ENCODE data around the gene PPFIBP1. TPM values are rescaled to one million over a fixed set of nuclear protein-coding genes. Genes with fewer than 3 reads are reported as not detected.

PPFIBP1 gene
- total and polyA plus RNA-seq, 2 of the 4 experiments (the other 2 are of a cell fraction) = 30.4 to 72.2 TPM

DNA sequence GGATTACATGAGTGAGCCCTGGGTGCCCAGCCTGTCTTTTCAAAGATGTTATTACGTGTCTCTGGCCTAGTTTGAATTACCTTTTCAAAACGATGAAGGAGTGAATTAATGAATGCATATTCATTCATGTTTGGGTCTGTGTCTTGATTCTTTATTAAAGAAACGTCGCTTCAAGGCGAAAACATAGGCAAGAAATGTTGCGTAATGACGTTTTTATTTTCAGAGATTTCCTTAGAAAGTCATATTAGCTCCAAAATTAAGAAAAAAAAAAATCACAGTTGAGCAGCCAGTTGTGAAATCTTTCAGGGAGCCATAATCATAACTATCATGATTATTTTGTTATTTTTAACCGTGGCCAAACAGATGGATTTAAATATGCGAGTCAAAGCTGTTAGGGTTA is 3.5 kb downstream of the PPFIBP1 start:
- Histone ChIP-seq H3K23ac (ENCODE audit: low read depth, low read length) (0 out of 2 replicates have a peak overlapping the region, but pooled peaks have one; percentile 3), H3K18ac (ENCODE audit: low read depth, low read length) (no peak overlapping the region), H3K9me3 (ENCODE audit: control insufficient read depth, insufficient read depth, low read length) (no peaks in the 10 kb centered on the region), H3K4me2 (ENCODE audit: low read depth, low read length) (no peak overlapping the region), H2BK120ac (ENCODE audit: low read depth, low read length) (no peak overlapping the region), H3K14ac (replicated peaks; ENCODE audit: low read depth, low read length) (no peak overlapping the region), H3K27ac (ENCODE audit: insufficient read depth, low read length) (no peak overlapping the region), H4K8ac (ENCODE audit: low read depth in 2 of 2, low read length in 2 of 2) (no peak overlapping the region), H2BK5ac (ENCODE audit: low read depth, low read length, poor library complexity, severe bottlenecking) (no peak overlapping the region), H2BK20ac (ENCODE audit: low read depth, low read length) (no peak overlapping the region), H2AK9ac (replicated peaks; ENCODE audit: low read depth, low read length, poor library complexity) (no peak overlapping the region), H3K9ac (ENCODE audit: low read depth, low read length) (no peak overlapping the region), H4K91ac (ENCODE audit: insufficient read depth, low read depth, low read length) (no peak overlapping the region), H3K36me3 (ENCODE audit: control insufficient read depth, insufficient read depth, low read length) (no peaks in the 10 kb centered on the region), H2AK5ac (ENCODE audit: low read depth, low read length) (no peak overlapping the region), H3K4me3 (ENCODE audit: insufficient read depth, low read depth, low read length) (no peak overlapping the region), H3K56ac (ENCODE audit: extremely low read depth, insufficient read depth, low read length) (no peak overlapping the region), H2BK15ac (ENCODE audit: low read depth, low read length) (no peak overlapping the region), H3K9me1 (ENCODE audit: insufficient read depth, low read length) (no peaks in the 10 kb centered on the region; the same call in 1 of the 2 replicates), H3K79me1 (ENCODE audit: low read depth in 1 of 2, low read length in 2 of 2) (peaks cover 19 to 72% of the 10 kb centered on the region in 2 experiments), H3K27me3 (ENCODE audit: control insufficient read depth, insufficient read depth, low read length) (no peaks in the 10 kb centered on the region), H4K20me1 (ENCODE audit: insufficient read depth, low read length) (peaks cover 26% of the 10 kb centered on the region; the same call in 1 of the 2 replicates), H4K5ac (ENCODE audit: low read depth, low read length) (no peak overlapping the region), H3K4ac (ENCODE audit: low read depth, low read length) (no peak overlapping the region), H3K4me1 (ENCODE audit: control insufficient read depth, insufficient read depth, low read length) (peaks cover 4% of the 10 kb centered on the region), H2AFZ (replicated peaks; ENCODE audit: low read length, poor library complexity) (no peak overlapping the region)
- in situ Hi-C loops (cut with MboI; ENCODE audit: low sequenced_read_pairs) (no loop called here), intact Hi-C loops (cut with micrococcal nuclease) (no loop called here), dilution Hi-C loops (cut with HindIII; ENCODE audit: low sequenced_read_pairs, unreplicated experiment) (no loop called here)
- TF ChIP-seq NFE2L2 (IDR thresholded peaks at IDR 0.05; ENCODE audit: low read depth, low read length) (no peak), CEBPB (IDR thresholded peaks at IDR 0.05; ENCODE audit: low read depth, low read length) (peak; percentile 91)
- 100% methylated on average over 1 of the region's 9 CpGs; no CpG with 5 or more reads in 1 of the 2 experiments for WGBS, 2 experiments (ENCODE audit: extremely low coverage in 2 of 2, insufficient read length in 1 of 2)
- ATAC-seq (ENCODE audit: low read depth) (no peak), DNase-seq (no peak)
- ChIA-PET POLR2A (ENCODE audit: unreplicated experiment) (no interaction called here), CTCF (no interaction called here)
- BruUV-seq (replicated peaks) = no TSS peak

Measured in IMR-90 (cell line).